GM21423 (cell line): Measurements from ENCODE around the gene MORN1.

Source experiments
- ATAC-seq: cut with Tn5 transposase; IDR thresholded peaks from one replicate; pipeline ENCODE4 v1.9.1; 2021; ENCODE audit warnings: mild to moderate bottlenecking, moderate library complexity; ENCODE audit not compliant: unreplicated experiment

Gene MORN1

GRCh38 chr1:2324553-2325366, 66.6 kb downstream of the MORN1 start:
- no peak for ATAC-seq

GRCh38 chr1:2323451-2323974, 67.8 kb downstream of the MORN1 start:
- ATAC-seq: no peak

- ATAC-seq: no peak
These were observed 68.7 kb downstream of the MORN1 start for GRCh38 chr1:2322581-2323211.

- ATAC-seq: no peak
These were observed 69.2 kb downstream of the MORN1 start for GRCh38 chr1:2322065-2322571.

- no peak for ATAC-seq
These were observed 70.3 kb downstream of the MORN1 start for GRCh38 chr1:2320760-2321667.

- ATAC-seq: no peak
These were observed 71.3 kb downstream of the MORN1 start for GRCh38 chr1:2320006-2320405.

- ATAC-seq: no peak
These were observed 72.1 kb downstream of the MORN1 start for GRCh38 chr1:2319291-2319690.

- ATAC-seq: no peak
These were observed 72.8 kb downstream of the MORN1 start for GRCh38 chr1:2318314-2319278.

GRCh38 chr1:2317230-2318065, 73.9 kb downstream of the MORN1 start:
- no peak for ATAC-seq

- ATAC-seq: no peak
These were observed 74.8 kb downstream of the MORN1 start for GRCh38 chr1:2316451-2316961.

- no peak for ATAC-seq
These were observed 75.5 kb downstream of the MORN1 start for GRCh38 chr1:2315674-2316450.

GRCh38 chr1:2314803-2315673, 76.3 kb downstream of the MORN1 start:
- no peak for ATAC-seq

- ATAC-seq: no peak
These were observed 77.0 kb downstream of the MORN1 start for GRCh38 chr1:2314273-2314802.

GRCh38 chr1:2313651-2314261, 77.6 kb downstream of the MORN1 start:
- no peak for ATAC-seq

- ATAC-seq: no peak
These were observed 78.6 kb downstream of the MORN1 start for GRCh38 chr1:2312515-2313301.

GRCh38 chr1:2312160-2312514, 79.2 kb downstream of the MORN1 start:
- ATAC-seq: no peak
